ENCODE results near the gene RAD54L2. TPM values are rescaled to one million over a fixed set of nuclear protein-coding genes. Genes with fewer than 3 reads are reported as not detected.
"Not testable (repeated sequence)": the region's sequence is repeated elsewhere in the genome, so short reads cannot be mapped to it uniquely, and the experiment has no call there.

Gene RAD54L2
- total RNA-seq, 1 donor from 2014 or later: 38.9 TPM

- intact Hi-C loops (cut with micrococcal nuclease): not testable (repeated sequence)
Observed at GRCh38 chr3:51542596-51542995, 4.1 kb downstream of the RAD54L2 start.

- intact Hi-C loops (cut with micrococcal nuclease): no loop called here
Observed at GRCh38 chr3:51544011-51544775, 5.7 kb downstream of the RAD54L2 start.

- intact Hi-C loops (cut with micrococcal nuclease): no loop called here
Observed at GRCh38 chr3:51547274-51547673, 8.8 kb downstream of the RAD54L2 start.

GRCh38 chr3:51549311-51549710, 10.8 kb downstream of the RAD54L2 start:
- intact Hi-C loops (cut with micrococcal nuclease): no loop called here

- intact Hi-C loops (cut with micrococcal nuclease): no loop called here
Observed at GRCh38 chr3:51550080-51550819, 11.7 kb downstream of the RAD54L2 start.

- intact Hi-C loops (cut with micrococcal nuclease): no loop called here
Observed at GRCh38 chr3:51557993-51558392, 19.5 kb downstream of the RAD54L2 start.

GRCh38 chr3:51559411-51559888, 20.9 kb downstream of the RAD54L2 start:
- intact Hi-C loops (cut with micrococcal nuclease): no loop called here

GRCh38 chr3:51559961-51560360, 21.4 kb downstream of the RAD54L2 start:
- intact Hi-C loops (cut with micrococcal nuclease): no loop called here

- intact Hi-C loops (cut with micrococcal nuclease): not testable (repeated sequence)
Observed at GRCh38 chr3:51562403-51562802, 23.9 kb downstream of the RAD54L2 start.

GRCh38 chr3:51568036-51568435, 29.5 kb downstream of the RAD54L2 start:
- intact Hi-C loops (cut with micrococcal nuclease): no loop called here

- intact Hi-C loops (cut with micrococcal nuclease): no loop called here
Observed at GRCh38 chr3:51568996-51569395, 30.5 kb downstream of the RAD54L2 start.

GRCh38 chr3:51578238-51578637, 39.7 kb downstream of the RAD54L2 start:
- intact Hi-C loops (cut with micrococcal nuclease): no loop called here

GRCh38 chr3:51580418-51580817, 41.9 kb downstream of the RAD54L2 start:
- intact Hi-C loops (cut with micrococcal nuclease): no loop called here

- intact Hi-C loops (cut with micrococcal nuclease): no loop called here
Observed at GRCh38 chr3:51581524-51581923, 43.0 kb downstream of the RAD54L2 start.

- intact Hi-C loops (cut with micrococcal nuclease): no loop called here
Observed at GRCh38 chr3:51585197-51585596, 46.7 kb downstream of the RAD54L2 start.

GRCh38 chr3:51585871-51586270, 47.4 kb downstream of the RAD54L2 start:
- intact Hi-C loops (cut with micrococcal nuclease): no loop called here

Other genes starting within 250 kb of the RAD54L2 start
- 223 and 231 TPM in 2 replicates for gene MANF, start 153.4 kb upstream of the RAD54L2 start, total RNA-seq
- gene RBM15B, start 147.4 kb upstream of the RAD54L2 start, total RNA-seq: 31.2 and 31.4 TPM in 2 replicates
- gene DCAF1, start 38.7 kb upstream of the RAD54L2 start, total RNA-seq: 38.5 and 39.2 TPM in 2 replicates
- 62.0 and 66.2 TPM in 2 replicates for gene TEX264, start 132.5 kb downstream of the RAD54L2 start, total RNA-seq
- 1.6 and 2.1 TPM in 2 replicates for gene GRM2, start 168.3 kb downstream of the RAD54L2 start, total RNA-seq
- gene IQCF6, start 240.5 kb downstream of the RAD54L2 start, total RNA-seq: not detected in 2 replicates

Measured in T-helper 1 cell treated with Interleukin-12 subunit alpha and Interleukin-12 subunit beta and Interleukin-4 antibody, amounts not matched to agents 30 ng/mL and 1 ng/mL, for 36 hours (primary cell).